CD4-positive, alpha-beta T cell (primary cell): Measurements from ENCODE around the gene BABAM2. TPM values are rescaled to one million over a fixed set of nuclear protein-coding genes. Genes with fewer than 3 reads are reported as not detected.

ENCODE experiments used
- ATAC-seq: fragments of 200-7000 bp; cut with Tn5 transposase; one replicate; pipeline ENCODE4 v1.10.0; 2022; ENCODE audit warnings: mild to moderate bottlenecking; ENCODE audit not compliant: poor library complexity
- CTCF ChIA-PET: fragments of 350-600 bp; sonication (Branson Sonifier 250); formaldehyde crosslinking; loops from one replicate; lab custom pipeline; 2021; ENCODE audit warnings: antibody characterized with exemption, inconsistent platforms; lab: Charles Lee
- POLR2A ChIA-PET: fragments of 350-600 bp; sonication (Branson Sonifier 250); formaldehyde crosslinking; loops from one replicate; lab custom pipeline; 2021; ENCODE audit warnings: antibody characterized with exemption, inconsistent platforms; lab: Charles Lee
- DNase-seq, 14 experiments: peaks; one replicate each; pipeline ENCODE4 v3.0.0-alpha.2; 2013 to 2020; ENCODE audit warnings: mixed read lengths in 2 of 14
- H3K27ac ChIP-seq, 2 donors: one replicate each; pipeline versions ENCODE4 v1.5.1 to v1.7.0; 2013; ENCODE audit warnings: low read length in 2 of 2, low read depth in 1 of 2, mild to moderate bottlenecking in 1 of 2
- H3K27me3 ChIP-seq, 2 experiments: 1 replicate in 1 of 2; 2 replicates in 1 of 2; pipeline versions ENCODE4 v1.6.1 to v1.7.0; 2013; ENCODE audit warnings: low read length in 2 of 2, control low read depth in 1 of 2, mild to moderate bottlenecking in 1 of 2, moderate library complexity in 1 of 2; ENCODE audit not compliant: insufficient read depth in 2 of 2, control insufficient read depth in 1 of 2
- H3K36me3 ChIP-seq: one replicate; pipeline ENCODE4 v1.6.1; 2013; ENCODE audit warnings: low read length, control low read depth; ENCODE audit not compliant: insufficient read depth
- H3K4me1 ChIP-seq: one replicate; pipeline ENCODE4 v1.6.1; 2013; ENCODE audit warnings: low read length, control low read depth; ENCODE audit not compliant: insufficient read depth
- H3K4me3 ChIP-seq: one replicate; pipeline ENCODE4 v1.5.1; 2013; ENCODE audit warnings: mild to moderate bottlenecking, low read length, moderate library complexity
- H3K9me3 ChIP-seq, 2 experiments: 1 replicate in 1 of 2; 2 replicates in 1 of 2; pipeline versions ENCODE4 v1.6.1 to v1.7.0; 2013; ENCODE audit warnings: low read length in 2 of 2, mild to moderate bottlenecking in 2 of 2, control low read depth in 1 of 2, moderate library complexity in 1 of 2; ENCODE audit not compliant: control insufficient read depth in 1 of 2, insufficient read depth in 1 of 2
- H3K27ac Mint-ChIP-seq: one replicate; pipeline ENCODE4 v1.8.0; 2020; ENCODE audit warnings: mixed read lengths
- H3K27me3 Mint-ChIP-seq: one replicate; pipeline ENCODE4 v1.8.0; 2021; ENCODE audit warnings: mixed read lengths
- H3K36me3 Mint-ChIP-seq: one replicate; pipeline ENCODE4 v1.8.0; 2021; ENCODE audit warnings: low read depth, mixed read lengths
- H3K4me1 Mint-ChIP-seq: one replicate; pipeline ENCODE4 v1.8.0; 2021; ENCODE audit warnings: low read depth, mixed read lengths
- H3K4me3 Mint-ChIP-seq: one replicate; pipeline ENCODE4 v1.8.0; 2020; ENCODE audit warnings: mild to moderate bottlenecking, mixed read lengths
- H3K9me3 Mint-ChIP-seq: one replicate; pipeline ENCODE4 v1.8.0; 2020; ENCODE audit warnings: mixed read lengths
- intact Hi-C, 2 experiments: fragments of 100-400 bp; cut with DNase I in 1 of 2; cut with micrococcal nuclease in 1 of 2; formaldehyde crosslinking; loops; one replicate each; pipeline versions ENCODE4 v1.15.1 to v1.9.0; 2023 to 2025; cut with DNase I, micrococcal nuclease
- total RNA-seq, 174 experiments: library from RNA in 2 of 174; stranded (reverse) in 2 of 174; gene quantifications; one replicate each; pipeline ENCODE4 v1.2.3 and lab custom pipeline; 2021 to 2026
- TF ChIP-seq, protein P1 (sequence below): fragments of 200-600 bp; IDR thresholded peaks from one replicate; pipeline ENCODE4 v1.8.0; 2022; ENCODE audit warnings: antibody characterized with exemption, mild to moderate bottlenecking

BABAM2 gene
- total RNA-seq, 2 experiments from 2014 or later = 29.2 to 32.8 TPM

DNA sequence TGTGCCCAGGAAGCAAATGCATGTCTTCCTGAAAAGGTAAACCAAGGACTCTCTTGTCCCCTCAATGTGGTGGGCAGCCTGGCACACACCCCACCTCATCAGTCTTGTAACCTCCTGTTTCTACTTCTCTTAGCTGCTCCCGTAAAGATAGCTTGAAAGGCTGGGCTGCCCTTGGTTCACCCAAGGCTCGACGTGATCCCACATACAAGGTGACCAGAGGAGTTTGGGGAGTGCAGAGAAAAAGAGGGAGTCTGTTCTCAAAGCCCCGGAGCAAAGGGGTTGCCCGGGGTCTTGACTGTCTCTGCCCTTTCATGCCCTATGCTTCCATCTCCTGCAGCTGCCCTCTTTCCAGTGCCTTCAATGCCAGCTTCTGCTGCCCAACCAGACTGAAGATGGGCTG lies 483.8 kb downstream of the BABAM2 start:
- Histone ChIP-seq H3K27me3 (no peaks in the 10 kb centered on the region), H3K27ac (no peak overlapping the region), H3K9me3 (no peaks in the 10 kb centered on the region), H3K4me3 (no peak overlapping the region), H3K4me1 (peaks cover 20% of the 10 kb centered on the region), H3K36me3 (no peaks in the 10 kb centered on the region)
- H3K9me3 Mint-ChIP-seq = no peaks in the 10 kb centered on the region
- ATAC-seq (no peak), DNase-seq (no peak)
- TF ChIP-seq, protein P1, sequence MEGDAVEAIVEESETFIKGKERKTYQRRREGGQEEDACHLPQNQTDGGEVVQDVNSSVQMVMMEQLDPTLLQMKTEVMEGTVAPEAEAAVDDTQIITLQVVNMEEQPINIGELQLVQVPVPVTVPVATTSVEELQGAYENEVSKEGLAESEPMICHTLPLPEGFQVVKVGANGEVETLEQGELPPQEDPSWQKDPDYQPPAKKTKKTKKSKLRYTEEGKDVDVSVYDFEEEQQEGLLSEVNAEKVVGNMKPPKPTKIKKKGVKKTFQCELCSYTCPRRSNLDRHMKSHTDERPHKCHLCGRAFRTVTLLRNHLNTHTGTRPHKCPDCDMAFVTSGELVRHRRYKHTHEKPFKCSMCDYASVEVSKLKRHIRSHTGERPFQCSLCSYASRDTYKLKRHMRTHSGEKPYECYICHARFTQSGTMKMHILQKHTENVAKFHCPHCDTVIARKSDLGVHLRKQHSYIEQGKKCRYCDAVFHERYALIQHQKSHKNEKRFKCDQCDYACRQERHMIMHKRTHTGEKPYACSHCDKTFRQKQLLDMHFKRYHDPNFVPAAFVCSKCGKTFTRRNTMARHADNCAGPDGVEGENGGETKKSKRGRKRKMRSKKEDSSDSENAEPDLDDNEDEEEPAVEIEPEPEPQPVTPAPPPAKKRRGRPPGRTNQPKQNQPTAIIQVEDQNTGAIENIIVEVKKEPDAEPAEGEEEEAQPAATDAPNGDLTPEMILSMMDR = no peak
- ChIA-PET CTCF (no interaction called here), POLR2A (no interaction called here)
- H3K36me3 Mint-ChIP-seq = no peaks in the 10 kb centered on the region
- intact Hi-C loops = no loop called here
- no peak overlapping the region for H3K4me3 Mint-ChIP-seq
- peaks cover 13% of the 10 kb centered on the region for H3K4me1 Mint-ChIP-seq
- H3K27me3 Mint-ChIP-seq = no peaks in the 10 kb centered on the region
- H3K27ac Mint-ChIP-seq = no peak overlapping the region

DNA sequence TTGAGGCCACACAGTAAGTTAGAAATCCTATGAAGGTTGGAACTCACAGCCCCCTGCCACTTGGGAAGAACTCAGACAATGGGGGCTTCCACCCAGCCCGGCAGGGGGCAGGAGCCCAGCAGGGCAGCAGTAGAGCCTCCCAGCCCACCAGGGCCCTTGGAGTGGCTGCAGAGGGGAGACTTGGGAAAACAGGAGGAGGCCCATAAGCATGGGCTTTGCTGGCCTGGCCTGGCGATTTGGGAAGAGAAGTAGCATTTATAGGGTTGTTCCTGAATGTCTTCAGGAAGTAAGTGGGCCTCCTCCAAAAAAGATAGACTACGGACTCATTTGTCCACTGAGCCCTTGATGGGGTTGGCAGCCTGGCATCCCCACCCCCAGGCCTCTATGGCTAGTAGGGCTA lies 484.7 kb downstream of the BABAM2 start:
- Histone ChIP-seq H3K27me3 (no peaks in the 10 kb centered on the region), H3K36me3 (no peaks in the 10 kb centered on the region), H3K4me1 (peaks cover 29% of the 10 kb centered on the region), H3K4me3 (no peak overlapping the region), H3K27ac (no peak overlapping the region), H3K9me3 (no peaks in the 10 kb centered on the region)
- Mint-ChIP-seq H3K27me3 (no peaks in the 10 kb centered on the region), H3K36me3 (no peaks in the 10 kb centered on the region), H3K9me3 (no peaks in the 10 kb centered on the region), H3K27ac (no peak overlapping the region), H3K4me3 (no peak overlapping the region), H3K4me1 (peaks cover 19% of the 10 kb centered on the region)
- POLR2A ChIA-PET = no interaction called here
- CTCF ChIA-PET = no interaction called here
- TF ChIP-seq, protein P1 = no peak
- ATAC-seq (no peak), DNase-seq (no peak)
- intact Hi-C loops = no loop called here

DNA sequence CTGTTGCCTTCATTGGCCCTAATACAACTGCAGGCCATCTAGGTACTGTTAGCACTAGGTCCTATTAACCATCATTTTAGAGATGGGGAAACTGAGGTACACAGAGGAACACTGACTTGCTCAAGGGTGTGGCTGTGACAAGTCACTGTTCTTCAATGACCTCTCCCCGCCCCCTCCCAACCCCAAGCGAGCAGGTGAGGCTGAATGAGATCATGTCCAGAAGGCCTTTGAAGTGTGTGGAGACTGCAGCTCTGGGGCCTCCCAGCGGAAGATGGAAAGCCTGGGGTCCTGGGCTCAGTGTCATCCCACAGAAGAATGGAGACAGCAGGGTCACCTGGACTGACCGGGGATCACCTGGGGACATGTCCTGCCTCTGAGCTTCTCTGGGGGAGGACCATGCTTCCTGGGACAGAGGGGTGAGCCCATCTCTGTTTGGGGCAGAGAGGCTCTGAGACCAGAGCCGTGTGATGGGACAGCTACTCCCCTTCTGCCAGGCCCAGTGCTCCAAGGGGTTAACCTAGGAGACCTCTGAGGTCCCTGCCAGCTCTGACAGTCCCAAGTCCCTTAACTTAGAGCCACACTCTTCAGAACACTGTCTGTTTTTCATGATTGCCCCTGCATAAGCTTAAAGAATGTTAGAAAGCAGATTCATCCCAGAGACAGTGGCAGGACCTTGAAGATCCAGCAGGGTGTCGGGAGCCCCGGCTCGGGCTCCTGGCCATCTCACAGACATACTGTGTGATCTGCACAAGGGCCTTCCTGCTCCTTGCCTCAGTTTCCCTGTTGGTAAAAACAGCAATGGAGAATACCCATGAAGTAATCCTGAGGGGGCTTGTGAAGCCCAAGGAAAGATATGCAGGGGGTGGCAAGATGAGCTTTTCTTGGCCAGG lies 485.5 kb downstream of the BABAM2 start:
- Histone ChIP-seq H3K9me3 (no peaks in the 10 kb centered on the region), H3K27me3 (no peaks in the 10 kb centered on the region), H3K27ac (no peak overlapping the region), H3K4me3 (no peak overlapping the region), H3K36me3 (no peaks in the 10 kb centered on the region), H3K4me1 (peaks cover 33% of the 10 kb centered on the region)
- Mint-ChIP-seq H3K9me3 (no peaks in the 10 kb centered on the region), H3K36me3 (no peaks in the 10 kb centered on the region), H3K27me3 (no peaks in the 10 kb centered on the region), H3K27ac (no peak overlapping the region), H3K4me3 (no peak overlapping the region), H3K4me1 (peaks cover 19% of the 10 kb centered on the region)
- CTCF ChIA-PET = no interaction called here
- POLR2A ChIA-PET = no interaction called here
- no peak for DNase-seq
- intact Hi-C loops = no loop called here
- TF ChIP-seq, protein P1 = no peak
- no peak for ATAC-seq
